Central memory CD8-positive, alpha-beta T cell (primary cell): ENCODE measurements around the gene IL4I1.
"Not testable (repeated sequence)": the region's sequence is repeated elsewhere in the genome, so short reads cannot be mapped to it uniquely, and the experiment has no call there.

Experiments used
- ATAC-seq: fragments of 150-1000 bp; cut with Tn5 transposase; replicated peaks from 2 replicates; pipeline ENCODE4 v1.10.0; 2022; ENCODE audit warnings: mild to moderate bottlenecking, moderate FRiP score, moderate number of reproducible peaks; ENCODE audit not compliant: poor library complexity, severe bottlenecking; ENCODE audit errors: extremely low read depth
- DNase-seq, 2 donors: peaks; one replicate each; pipeline ENCODE4 v3.0.0; 2021; ENCODE audit warnings: low spot score in 2 of 2
- H3K27ac Mint-ChIP-seq: one replicate; pipeline ENCODE4 v1.8.0; 2022; ENCODE audit warnings: low read depth, mild to moderate bottlenecking, moderate library complexity, mixed read lengths
- H3K27me3 Mint-ChIP-seq: one replicate; pipeline ENCODE4 v1.8.0; 2022; ENCODE audit warnings: mixed read lengths
- H3K36me3 Mint-ChIP-seq: one replicate; pipeline ENCODE4 v1.8.0; 2022; ENCODE audit warnings: mild to moderate bottlenecking, moderate library complexity, mixed read lengths; ENCODE audit not compliant: insufficient read depth
- H3K4me1 Mint-ChIP-seq: one replicate; pipeline ENCODE4 v1.8.0; 2022; ENCODE audit warnings: mixed read lengths
- H3K4me3 Mint-ChIP-seq: one replicate; pipeline ENCODE4 v1.8.0; 2022; ENCODE audit warnings: mild to moderate bottlenecking, moderate library complexity, mixed read lengths
- H3K9me3 Mint-ChIP-seq: one replicate; pipeline ENCODE4 v1.8.0; 2022; ENCODE audit warnings: mixed read lengths

Gene IL4I1, protein sequence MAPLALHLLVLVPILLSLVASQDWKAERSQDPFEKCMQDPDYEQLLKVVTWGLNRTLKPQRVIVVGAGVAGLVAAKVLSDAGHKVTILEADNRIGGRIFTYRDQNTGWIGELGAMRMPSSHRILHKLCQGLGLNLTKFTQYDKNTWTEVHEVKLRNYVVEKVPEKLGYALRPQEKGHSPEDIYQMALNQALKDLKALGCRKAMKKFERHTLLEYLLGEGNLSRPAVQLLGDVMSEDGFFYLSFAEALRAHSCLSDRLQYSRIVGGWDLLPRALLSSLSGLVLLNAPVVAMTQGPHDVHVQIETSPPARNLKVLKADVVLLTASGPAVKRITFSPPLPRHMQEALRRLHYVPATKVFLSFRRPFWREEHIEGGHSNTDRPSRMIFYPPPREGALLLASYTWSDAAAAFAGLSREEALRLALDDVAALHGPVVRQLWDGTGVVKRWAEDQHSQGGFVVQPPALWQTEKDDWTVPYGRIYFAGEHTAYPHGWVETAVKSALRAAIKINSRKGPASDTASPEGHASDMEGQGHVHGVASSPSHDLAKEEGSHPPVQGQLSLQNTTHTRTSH

DNA sequence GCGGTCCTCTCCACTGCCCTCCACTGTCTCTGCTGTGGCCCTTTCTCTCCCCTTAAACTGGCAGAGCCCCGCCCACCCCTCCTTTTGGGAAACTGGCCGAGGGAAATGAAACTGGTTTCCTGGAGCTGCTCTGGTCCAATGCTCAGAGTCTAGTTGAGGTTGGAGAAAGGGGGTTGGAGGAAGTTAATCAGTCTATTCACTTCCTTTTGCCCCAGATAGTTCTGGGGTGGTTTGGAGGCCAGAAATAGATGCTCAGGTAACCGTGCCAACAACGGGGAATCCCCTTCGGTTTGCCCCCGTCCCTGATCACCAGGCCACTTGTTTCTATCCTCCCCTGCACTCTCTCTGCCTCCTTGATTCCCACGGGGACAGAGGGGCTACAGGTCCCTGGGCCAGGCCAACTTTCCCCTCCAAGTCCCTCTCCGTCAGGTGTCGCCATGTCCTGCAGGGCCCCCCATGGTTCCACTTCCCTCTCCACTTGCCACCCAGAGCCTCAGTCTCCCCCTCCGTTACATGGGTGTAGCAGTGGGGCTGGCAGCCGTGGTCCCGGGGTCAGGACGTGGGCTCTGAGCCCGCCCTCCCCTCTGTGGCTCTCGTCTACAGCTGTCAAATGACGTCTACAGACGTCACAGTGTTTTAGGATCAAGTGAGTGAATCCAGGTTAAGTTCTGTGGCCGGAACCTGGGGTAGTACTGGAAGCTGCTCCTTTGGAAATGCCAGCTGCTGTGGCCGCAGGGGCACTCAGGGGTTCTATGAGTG, at the start of gene IL4I1:
Gene IL4I1 (minus strand): TSS at position 25 of the 759 bp plus-strand sequence. CDS start 727 bp downstream, outside the sequence.
- no peaks in the 10 kb centered on the region for H3K9me3 Mint-ChIP-seq
- DNase-seq: peak; percentile 47 to 73
- H3K4me3 Mint-ChIP-seq: peak within 1 kb of the TSS; percentile 69
- ATAC-seq: peak; percentile 82
- no peaks in the 10 kb centered on the region for H3K27me3 Mint-ChIP-seq
- H3K36me3 Mint-ChIP-seq: peaks cover 11% of the 10 kb centered on the region
- peak within 1 kb of the TSS; percentile 98 for H3K27ac Mint-ChIP-seq
- peaks cover 21% of the 10 kb centered on the region for H3K4me1 Mint-ChIP-seq

DNA sequence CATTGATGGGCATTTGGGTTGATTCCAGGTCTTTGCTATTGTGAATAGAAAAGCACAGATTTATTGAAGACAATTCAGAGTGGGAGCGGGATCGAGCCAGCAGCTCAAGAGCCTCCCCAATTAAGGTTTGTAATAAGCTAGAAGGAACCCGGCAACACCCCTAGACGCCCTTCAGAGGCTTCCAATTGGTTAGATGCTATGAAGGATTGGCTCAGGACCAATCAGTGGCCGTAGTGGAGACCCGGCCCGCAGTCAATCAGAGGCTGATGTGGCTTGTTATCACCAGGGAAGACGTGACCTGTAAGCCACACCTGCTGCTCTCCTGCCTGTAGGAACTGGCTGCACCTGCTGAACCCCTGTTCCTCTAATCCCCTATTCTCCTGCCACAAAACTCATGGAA, 49.7 kb upstream of the IL4I1 start:
- no peak for DNase-seq
- H3K27me3 Mint-ChIP-seq: peaks cover 71% of the 10 kb centered on the region
- ATAC-seq: no peak
- no peak overlapping the region for H3K27ac Mint-ChIP-seq
- no peaks in the 10 kb centered on the region for H3K9me3 Mint-ChIP-seq
- no peaks in the 10 kb centered on the region for H3K4me1 Mint-ChIP-seq
- H3K4me3 Mint-ChIP-seq: no peak overlapping the region
- no peaks in the 10 kb centered on the region for H3K36me3 Mint-ChIP-seq

DNA sequence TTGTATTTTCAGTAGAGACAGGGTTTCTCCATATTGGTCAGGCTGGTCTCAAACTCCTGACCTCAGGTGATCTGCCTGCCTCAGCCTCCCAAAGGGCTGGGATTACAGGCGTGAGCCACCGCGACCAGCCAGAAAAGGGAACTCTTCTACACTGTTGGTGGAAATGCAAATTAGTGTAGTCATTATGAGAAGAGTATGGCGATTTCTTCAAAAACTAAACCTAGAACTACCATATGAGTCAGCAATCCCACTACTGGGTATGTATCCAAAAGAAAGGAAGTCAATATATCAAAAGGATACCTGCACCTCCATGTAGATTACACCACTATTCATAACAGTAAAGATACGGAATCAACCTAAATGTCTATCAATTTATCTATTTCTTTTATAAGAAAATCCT, 47.9 kb upstream of the IL4I1 start:
- DNase-seq, H3K36me3 Mint-ChIP-seq, H3K27ac Mint-ChIP-seq, H3K9me3 Mint-ChIP-seq, H3K4me3 Mint-ChIP-seq, ATAC-seq, H3K4me1 Mint-ChIP-seq: not testable (repeated sequence)
- H3K27me3 Mint-ChIP-seq: peaks cover 67% of the 10 kb centered on the region

DNA sequence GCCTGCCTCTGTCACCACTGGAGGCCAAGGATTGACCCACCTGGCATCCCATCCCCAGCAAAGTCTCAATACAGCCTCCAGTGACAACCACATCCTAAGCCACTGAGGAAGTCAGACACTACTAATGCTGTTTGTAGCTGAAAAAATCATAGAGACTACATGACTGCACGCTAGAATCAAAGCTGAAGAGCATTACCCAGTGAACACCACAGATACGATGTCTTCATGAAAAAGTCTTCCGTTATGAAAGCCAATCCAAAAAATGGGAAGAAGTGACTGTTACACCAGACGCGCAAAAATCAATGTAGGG, 43.8 kb upstream of the IL4I1 start:
- Mint-ChIP-seq H3K4me1 (no peaks in the 10 kb centered on the region), H3K27ac (peak overlapping the region; percentile 29), H3K27me3 (peaks cover 49% of the 10 kb centered on the region), H3K36me3 (no peaks in the 10 kb centered on the region), H3K9me3 (no peaks in the 10 kb centered on the region), H3K4me3 (no peak overlapping the region)
- ATAC-seq (no peak), DNase-seq (no peak)

DNA sequence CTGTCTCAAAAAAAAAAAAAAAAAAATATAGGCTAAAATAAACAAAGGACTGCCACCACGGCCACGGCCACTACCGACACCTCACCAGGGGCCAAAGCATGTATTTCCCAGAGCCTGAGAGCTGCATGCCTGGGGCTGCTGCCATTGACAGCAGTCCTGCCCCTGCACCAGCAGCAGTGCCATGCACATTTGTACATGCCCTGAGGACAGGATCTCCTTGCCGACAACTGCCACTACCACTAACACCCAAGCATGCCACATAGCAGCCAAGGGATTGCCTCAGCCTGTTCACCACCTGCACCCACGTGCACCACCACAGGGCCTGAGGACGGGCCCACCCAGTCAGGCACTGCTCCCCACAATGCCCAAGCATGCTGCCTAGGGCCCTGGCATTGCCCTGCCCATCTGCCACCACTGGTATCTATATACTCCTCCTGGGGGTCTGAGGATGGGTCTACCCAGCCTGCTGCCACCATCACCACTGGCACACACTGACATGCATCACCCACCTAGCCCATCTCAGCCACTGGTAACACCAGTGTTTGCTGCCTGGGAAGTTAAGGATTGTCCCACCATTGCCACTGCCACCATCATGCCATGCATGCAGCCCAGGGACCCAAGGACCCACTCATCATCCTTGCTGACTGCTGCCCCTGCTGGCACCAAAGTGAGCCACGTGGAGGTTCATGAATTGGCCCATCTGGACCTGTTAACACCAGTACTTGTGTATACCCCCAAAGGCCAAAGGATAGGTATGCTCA, 43.2 kb upstream of the IL4I1 start:
- DNase-seq (no peak), ATAC-seq (no peak)
- Mint-ChIP-seq H3K36me3 (no peaks in the 10 kb centered on the region), H3K4me1 (no peaks in the 10 kb centered on the region), H3K27ac (peak overlapping the region; percentile 29), H3K27me3 (peaks cover 44% of the 10 kb centered on the region), H3K4me3 (no peak overlapping the region), H3K9me3 (no peaks in the 10 kb centered on the region)

DNA sequence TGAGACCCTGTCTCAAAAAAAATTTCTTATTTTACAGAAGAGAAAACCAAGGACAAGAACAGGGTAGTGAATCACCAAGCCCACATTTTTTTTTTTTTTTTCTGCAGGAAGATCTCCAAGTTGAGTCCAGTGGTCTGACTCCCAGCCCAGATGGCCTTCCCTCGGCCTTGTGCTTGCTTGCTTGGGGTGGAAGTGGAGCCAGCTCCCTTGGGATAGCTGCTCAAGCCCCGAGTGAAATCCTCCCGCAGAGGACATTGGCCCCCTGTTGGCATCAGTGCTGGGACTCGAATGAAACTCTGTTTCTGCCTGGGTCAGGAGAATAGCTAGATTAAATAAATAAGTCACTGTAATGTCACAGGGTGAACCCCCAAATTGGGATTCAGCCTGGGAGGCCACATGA, 42.0 kb upstream of the IL4I1 start:
- Mint-ChIP-seq H3K9me3 (no peaks in the 10 kb centered on the region), H3K27me3 (peaks cover 32% of the 10 kb centered on the region), H3K4me3 (no peak overlapping the region), H3K27ac (no peak overlapping the region), H3K4me1 (peaks cover 1% of the 10 kb centered on the region), H3K36me3 (peaks cover under 1% of the 10 kb centered on the region)
- ATAC-seq: no peak
- no peak for DNase-seq

DNA sequence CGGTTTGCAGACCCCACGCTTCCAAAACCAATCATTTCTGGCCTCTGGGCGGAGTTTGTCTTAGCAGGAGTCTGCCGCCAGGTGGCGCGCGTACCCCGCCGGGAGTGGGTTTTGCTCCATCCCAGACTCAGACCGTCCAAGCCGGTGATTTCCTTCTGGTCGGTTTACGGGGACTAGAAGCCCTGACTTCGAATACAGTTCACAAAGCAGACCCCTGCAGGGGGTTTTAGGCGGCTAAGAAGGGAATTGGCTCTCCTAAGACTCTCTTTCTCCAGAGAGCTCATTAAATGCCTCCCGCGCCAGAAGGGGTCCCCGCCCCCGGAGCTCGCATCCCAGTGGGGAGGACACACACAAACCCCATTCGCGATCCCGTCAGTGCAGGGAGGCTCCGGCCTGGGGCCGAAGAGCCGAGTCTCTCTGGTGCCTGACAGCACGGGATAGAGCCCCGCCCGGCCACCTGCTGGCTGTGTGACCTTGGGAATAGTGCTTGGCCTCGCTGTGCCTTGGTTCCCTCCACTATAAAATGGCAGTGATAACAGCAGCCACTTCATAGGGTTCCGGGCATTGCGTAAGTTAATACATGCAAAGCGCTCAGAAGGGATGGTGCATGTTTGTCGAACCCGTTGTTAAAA, 41.2 kb upstream of the IL4I1 start:
- no peak overlapping the region for H3K4me3 Mint-ChIP-seq
- DNase-seq (peak; percentile 53 to 76), ATAC-seq (peak; percentile 45)

DNA sequence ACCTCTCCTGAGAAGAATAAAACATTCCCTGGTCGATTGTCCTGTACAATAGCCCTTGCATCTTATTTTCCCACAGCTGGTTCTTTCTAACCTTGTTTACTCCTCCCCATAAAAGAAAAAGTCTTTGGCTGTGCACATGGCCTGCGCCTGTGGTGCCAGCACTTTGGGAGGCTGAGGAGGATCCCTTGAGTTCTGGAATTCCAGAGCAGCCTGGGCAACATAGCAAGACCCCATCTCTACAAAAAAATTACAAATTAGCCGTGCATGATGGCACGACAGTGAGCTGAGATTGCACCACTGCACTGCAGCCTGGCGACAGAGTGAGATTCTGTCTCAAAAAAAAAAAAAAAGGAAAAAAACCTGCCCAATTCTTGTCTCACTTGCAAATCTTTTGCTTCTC, 39.9 kb upstream of the IL4I1 start:
- Mint-ChIP-seq H3K27ac (no peak overlapping the region), H3K4me3 (no peak overlapping the region), H3K27me3 (peaks cover 15% of the 10 kb centered on the region), H3K9me3 (no peaks in the 10 kb centered on the region), H3K4me1 (peaks cover 21% of the 10 kb centered on the region), H3K36me3 (peaks cover 2% of the 10 kb centered on the region)
- no peak for DNase-seq
- no peak for ATAC-seq

More for the DNA sequence above, 41.2 kb upstream of the IL4I1 start:
- Mint-ChIP-seq H3K36me3 (peaks cover 2% of the 10 kb centered on the region), H3K27me3 (peaks cover 24% of the 10 kb centered on the region), H3K9me3 (no peaks in the 10 kb centered on the region), H3K4me1 (peaks cover 9% of the 10 kb centered on the region), H3K27ac (no peak overlapping the region)

DNA sequence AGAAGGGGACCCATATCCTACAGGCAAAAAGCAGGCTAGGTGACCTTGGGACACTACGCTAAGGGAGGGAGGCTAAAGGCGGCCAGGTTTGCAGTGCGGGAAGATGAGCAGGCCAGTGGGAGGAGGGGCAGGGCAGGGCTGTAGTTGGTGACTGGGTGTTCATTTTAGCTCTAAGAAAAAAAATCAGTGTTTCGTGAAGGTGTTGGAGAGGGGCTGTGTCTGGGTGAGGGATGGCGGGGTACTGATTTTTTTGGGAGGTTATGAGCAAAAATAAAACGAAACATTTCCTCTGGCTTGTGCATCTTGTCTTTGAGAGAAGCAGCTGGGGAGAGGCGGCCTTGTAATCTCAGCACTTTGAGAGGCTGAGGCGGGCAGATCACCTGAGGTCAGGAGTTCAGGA, 37.0 kb upstream of the IL4I1 start:
- DNase-seq (no peak), ATAC-seq (no peak)
- no peaks in the 10 kb centered on the region for H3K27me3 Mint-ChIP-seq
- H3K4me3 Mint-ChIP-seq: peak overlapping the region; percentile 58
- H3K9me3 Mint-ChIP-seq: no peaks in the 10 kb centered on the region
- H3K27ac Mint-ChIP-seq: no peak overlapping the region
- H3K4me1 Mint-ChIP-seq: peaks cover 48% of the 10 kb centered on the region
- H3K36me3 Mint-ChIP-seq: peaks cover 22% of the 10 kb centered on the region

DNA sequence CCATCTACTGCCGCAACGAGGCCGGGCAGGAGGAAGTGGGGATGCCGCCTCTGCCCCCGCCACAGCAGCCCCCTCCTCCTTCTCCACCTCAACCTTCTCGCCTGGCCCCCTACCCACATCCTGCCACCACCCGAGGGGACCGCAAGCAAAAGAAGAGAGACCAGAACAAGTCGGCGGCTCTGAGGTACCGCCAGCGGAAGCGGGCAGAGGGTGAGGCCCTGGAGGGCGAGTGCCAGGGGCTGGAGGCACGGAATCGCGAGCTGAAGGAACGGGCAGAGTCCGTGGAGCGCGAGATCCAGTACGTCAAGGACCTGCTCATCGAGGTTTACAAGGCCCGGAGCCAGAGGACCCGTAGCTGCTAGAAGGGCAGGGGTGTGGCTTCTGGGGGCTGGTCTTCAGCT, 36.0 kb upstream of the IL4I1 start:
- H3K36me3 Mint-ChIP-seq: peaks cover 31% of the 10 kb centered on the region
- ATAC-seq (peak; percentile 3), DNase-seq (peak; percentile 31 to 37)
- no peaks in the 10 kb centered on the region for H3K9me3 Mint-ChIP-seq
- peak overlapping the region; percentile 53 for H3K27ac Mint-ChIP-seq
- H3K4me3 Mint-ChIP-seq: peak overlapping the region; percentile 58
- no peaks in the 10 kb centered on the region for H3K27me3 Mint-ChIP-seq
- peaks cover 58% of the 10 kb centered on the region for H3K4me1 Mint-ChIP-seq

DNA sequence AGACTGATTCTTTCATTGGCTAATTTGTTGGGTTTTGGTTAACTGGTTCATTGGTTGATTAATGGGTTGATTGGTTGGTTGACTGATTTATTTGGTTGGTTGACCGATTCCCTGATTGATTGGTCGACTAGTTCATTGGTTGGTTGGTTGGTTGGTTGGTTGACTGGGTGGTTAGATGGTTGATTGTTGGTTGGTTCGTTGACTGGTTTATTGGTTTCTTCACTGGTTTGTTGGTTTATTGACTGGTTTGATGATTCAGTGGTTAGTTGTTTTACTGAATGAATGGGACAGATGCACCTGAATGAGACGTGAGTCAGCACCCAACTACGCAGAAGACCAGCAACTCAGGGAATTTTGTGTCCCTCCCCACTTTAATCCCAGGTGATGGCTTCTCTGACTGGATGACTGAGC, 35.4 kb upstream of the IL4I1 start:
- H3K4me1 Mint-ChIP-seq: peaks cover 63% of the 10 kb centered on the region
- no peak overlapping the region for H3K27ac Mint-ChIP-seq
- peaks cover 35% of the 10 kb centered on the region for H3K36me3 Mint-ChIP-seq
- ATAC-seq (no peak), DNase-seq (no peak)
- no peaks in the 10 kb centered on the region for H3K9me3 Mint-ChIP-seq
- peak overlapping the region; percentile 58 for H3K4me3 Mint-ChIP-seq
- no peaks in the 10 kb centered on the region for H3K27me3 Mint-ChIP-seq
